ENCODE results near the gene NCOA4. TPM values are rescaled to one million over a fixed set of nuclear protein-coding genes. Genes with fewer than 3 reads are reported as not detected.

NCOA4 gene
- 115 and 158 TPM in 2 replicates for total RNA-seq

GRCh38 chr10:46030091-46030937 is at the start of gene NCOA4:
Gene NCOA4 (minus strand): TSS chr10:46030623. CDS start chr10:46016680, 13,943 bp downstream.

DNA sequence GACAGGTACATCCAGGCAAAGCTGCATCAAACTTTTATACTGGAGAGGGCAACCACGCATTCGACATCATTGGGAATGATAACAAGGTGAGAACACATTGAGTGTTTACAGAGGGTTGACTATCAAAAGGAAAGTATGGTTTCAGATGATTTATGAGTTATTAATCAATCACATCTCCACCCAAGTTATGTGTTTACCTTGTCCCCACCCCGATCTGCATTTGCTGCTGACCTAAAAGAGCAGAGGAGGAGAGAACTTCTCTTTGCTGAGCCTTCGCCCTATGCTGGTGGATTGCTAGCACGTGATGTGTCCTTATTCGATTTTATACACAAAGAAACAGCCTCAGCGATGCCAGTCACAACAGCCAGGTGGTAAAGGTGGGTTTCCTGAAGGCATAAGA is 15.8 kb upstream of the NCOA4 start, which contains the start of gene MSMB:
Gene MSMB, minus strand, starts transcription at position 9 of the 400 bp plus-strand sequence. CDS start 32 bp downstream, outside the sequence.

DNA sequence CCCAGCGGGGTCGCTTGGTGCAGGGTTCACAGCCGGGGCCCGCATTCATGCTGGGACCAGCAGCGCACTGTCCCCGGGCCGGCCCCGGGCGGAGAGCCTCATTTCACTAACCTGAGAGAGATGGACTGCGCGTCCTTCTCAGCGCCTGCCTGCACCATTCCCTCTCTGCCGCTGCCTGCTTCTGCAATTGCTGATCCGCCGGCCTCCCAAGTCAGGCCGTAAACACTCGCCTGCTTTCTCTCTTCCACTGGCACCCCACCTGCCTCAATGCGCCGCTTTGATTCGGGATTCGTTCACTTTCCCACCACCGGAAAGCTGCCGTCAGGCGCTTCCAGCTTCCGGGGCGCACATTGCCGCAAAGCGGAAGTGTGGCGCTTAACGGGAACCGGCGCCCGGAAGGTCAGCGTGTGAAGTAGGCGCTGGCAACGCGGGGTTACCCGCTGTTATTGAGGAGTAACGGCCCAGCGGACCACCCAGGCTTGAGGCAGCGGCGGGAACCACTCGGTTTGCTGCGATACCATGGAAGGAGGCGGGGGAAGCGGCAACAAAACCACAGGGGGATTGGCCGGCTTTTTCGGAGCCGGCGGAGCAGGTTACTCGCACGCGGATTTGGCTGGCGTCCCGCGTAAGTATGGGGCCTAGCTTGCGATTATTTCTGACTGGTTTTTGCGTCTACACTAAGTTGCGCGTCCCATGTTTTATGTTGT is 58.2 kb downstream of the NCOA4 start, which contains the start of gene TIMM23:
Gene TIMM23, plus strand, starts transcription at position 384 of the 707 bp plus-strand sequence. Its CDS starts 136 bp downstream, at position 520.

Other genes with a start within 250 kb of the NCOA4 start
- gene AGAP4, start 183.1 kb downstream of the NCOA4 start, total RNA-seq: 2.0 and 2.9 TPM in 2 replicates
- 71.8 and 85.2 TPM in 2 replicates for gene TIMM23, start 58.1 kb downstream of the NCOA4 start, total RNA-seq
- gene MSMB, start 15.6 kb upstream of the NCOA4 start, total RNA-seq: not detected in 2 replicates